GM18502 (cell line): ENCODE measurements around the gene FMO5.
"Not testable (repeated sequence)": the region's sequence is repeated elsewhere in the genome, so short reads cannot be mapped to it uniquely, and the experiment has no call there.

ENCODE experiments used
- ATAC-seq: cut with Tn5 transposase; IDR thresholded peaks from one replicate; pipeline ENCODE4 v1.9.1; 2021; ENCODE audit warnings: mild to moderate bottlenecking; ENCODE audit not compliant: unreplicated experiment, poor library complexity

FMO5 gene

DNA sequence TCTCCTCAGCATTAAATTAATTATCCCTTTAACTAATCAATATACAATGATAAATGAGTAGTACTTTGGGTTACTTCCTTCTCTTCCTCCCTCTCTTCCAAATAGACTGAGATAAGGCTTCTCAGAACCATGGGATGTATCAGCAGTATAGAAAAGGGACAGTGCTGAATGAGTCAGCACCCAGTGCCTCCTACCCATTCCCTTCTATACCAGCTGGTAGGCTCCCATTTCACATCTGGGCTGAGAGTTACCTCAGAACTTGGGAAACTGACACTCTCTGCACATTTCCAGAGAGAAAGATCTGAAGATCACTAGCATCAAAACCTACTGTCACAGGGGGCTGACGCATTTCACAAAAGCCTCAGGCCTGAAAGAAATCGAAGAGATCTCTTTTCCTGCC, 68.0 kb downstream of the FMO5 start:
- ATAC-seq: not testable (repeated sequence)

DNA sequence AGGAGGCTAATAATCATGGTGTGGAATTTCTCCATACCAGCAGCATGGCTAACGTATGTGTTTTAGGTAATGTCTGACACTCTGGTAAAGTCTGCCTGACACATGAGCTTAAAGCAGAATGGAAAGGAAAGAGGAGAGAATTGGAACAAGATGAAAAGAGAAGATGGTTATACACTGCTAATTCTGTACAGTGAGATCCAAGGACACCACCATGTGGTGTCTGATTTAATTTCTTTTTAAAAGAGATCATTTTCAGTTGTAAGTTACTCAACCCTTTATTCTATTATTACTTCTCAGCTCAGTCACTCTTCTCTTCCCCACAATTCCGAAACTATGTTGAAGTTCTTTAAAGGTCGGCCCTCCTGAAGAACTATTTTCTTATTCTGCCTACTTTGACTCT, 68.5 kb downstream of the FMO5 start:
- no peak for ATAC-seq

DNA sequence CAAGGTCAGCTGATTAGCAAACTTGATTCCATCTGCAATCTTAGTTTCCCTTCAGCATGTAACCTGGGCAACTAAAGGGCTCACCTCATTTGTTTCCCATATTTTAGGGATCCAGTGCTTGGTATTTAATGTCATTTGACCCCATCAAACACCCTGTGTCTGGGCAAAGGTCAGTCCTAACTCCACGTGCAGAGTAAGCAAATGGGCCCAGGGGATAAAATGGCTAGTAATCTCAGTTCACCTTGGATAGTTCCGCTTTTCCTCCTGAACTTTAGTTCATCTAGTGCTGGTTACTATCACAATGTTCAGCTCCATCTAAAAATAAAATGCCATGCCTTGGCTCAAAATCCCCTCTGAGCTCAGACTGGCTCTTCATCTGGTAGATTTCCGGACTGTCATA, 72.4 kb downstream of the FMO5 start:
- no peak for ATAC-seq

DNA sequence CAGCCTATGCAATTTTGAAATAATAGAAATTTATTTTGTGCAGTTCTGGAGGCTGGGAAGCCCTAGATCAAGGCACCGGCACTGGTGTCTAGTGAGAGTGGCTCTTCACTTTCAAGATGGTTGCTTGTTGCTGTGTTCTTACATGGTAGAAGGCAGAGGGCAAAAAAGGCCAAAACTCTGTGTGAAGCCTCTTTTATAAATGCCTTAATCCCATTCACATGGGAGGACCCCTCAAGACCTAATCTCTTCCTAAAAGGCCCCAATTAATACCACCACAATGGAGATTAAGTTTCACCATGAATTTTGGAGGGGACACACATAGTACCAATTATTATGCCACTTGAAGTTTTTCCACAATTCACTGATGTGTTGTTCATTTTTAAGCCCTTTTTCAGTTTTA, 73.9 kb downstream of the FMO5 start:
- ATAC-seq: no peak

DNA sequence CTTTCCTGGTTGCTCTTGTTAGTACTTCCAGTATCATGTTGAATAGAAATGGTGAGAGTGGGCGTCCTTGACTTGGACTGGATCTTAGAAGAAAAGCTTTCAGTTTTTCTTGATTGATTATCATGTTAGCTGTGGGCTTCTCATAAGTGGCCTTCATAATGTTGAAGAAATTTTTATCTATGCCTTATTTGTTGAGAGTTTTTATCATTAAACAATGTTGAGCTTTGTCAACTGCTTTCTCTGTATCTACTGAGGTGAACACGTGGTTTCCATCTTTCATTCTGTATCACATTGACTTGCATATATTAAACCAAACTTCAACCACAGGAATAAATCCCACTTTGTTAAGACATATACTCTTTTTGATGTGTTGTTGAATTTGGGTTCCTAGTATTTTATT, 82.3 kb downstream of the FMO5 start:
- ATAC-seq: no peak
